Measurements from ENCODE around the gene NFATC4.
A peak's percentile ranks its signal among the peaks of the same experiment; 100 is the strongest.
"Not testable (repeated sequence)": the region's sequence is repeated elsewhere in the genome, so short reads cannot be mapped to it uniquely, and the experiment has no call there.

Gene NFATC4

DNA sequence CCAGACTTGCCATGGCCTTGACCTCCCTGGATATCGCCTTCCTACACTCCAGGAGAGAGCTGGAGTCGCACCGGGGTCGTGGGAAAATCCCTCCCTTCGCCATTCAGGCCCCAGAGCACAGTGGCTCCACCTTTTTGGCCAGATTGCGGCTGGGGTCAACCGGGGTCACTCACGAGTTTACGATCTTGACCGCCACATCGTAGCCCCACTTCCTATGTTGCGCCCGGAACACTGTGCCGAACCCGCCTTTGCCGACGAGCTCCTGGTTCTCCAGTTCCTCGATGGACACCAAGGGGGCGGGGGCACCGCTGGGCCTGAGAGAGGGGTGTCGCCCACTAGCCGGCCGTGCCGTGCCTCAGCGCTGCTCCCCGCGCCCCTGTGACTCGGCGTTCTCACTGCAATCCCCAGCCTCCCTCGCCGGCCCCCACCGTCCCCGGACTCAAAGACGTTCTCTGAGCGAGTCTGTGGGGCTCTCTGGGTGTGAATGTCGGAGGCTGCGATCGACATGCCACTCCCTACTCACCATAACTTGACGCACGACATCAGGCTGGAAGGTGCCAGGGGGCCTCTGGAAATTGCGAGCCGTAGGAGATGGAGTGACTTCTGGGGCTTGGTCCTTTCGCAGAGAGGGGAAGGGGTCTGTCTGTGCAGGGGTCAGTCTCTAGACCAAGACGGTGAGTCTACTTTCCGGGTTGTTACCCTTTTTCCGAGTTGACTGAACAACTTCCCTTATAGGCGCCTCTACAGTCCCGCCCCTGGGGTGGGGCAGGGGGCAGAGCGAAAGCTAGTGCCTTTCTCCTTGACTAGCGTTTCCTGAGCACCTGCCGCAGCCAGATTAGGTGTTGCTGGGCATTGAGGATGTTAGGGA is 28.5 kb upstream of the NFATC4 start, which contains the start of gene RIPK3:
Gene RIPK3 (minus strand): TSS at position 708 of the 868 bp plus-strand sequence. CDS start 165 bp downstream, at position 543.
- ATAC-seq (peak; percentile 81), DNase-seq (peak; percentile 70)

DNA sequence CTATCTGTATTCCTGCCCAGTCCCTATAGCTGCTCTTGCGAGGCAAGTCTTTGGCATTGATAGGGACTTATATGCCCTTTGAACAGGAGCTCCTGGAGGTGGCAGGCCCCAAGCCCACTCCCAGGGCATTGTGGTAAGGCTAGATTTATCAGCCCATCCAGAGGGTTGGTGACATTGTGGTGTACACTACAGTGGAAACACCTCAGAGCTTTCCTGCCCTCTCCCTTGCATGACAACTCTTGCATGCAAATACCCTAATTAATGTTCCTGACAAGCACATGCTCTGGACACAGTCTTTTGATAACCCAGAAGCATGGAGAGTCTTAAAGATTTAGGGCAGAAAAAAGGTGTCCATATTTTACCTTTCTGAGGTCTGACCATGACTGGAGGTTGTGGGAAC is 27.4 kb upstream of the NFATC4 start:
- DNase-seq (no peak), ATAC-seq (no peak)

- no peak for ATAC-seq
- no peak for DNase-seq
Observed at GRCh38 chr14:24342889-24343288, 25.1 kb upstream of the NFATC4 start.

GRCh38 chr14:24343795-24344660 is 24.0 kb upstream of the NFATC4 start:
- ATAC-seq (no peak), DNase-seq (no peak)

GRCh38 chr14:24347134-24347533 is 20.9 kb upstream of the NFATC4 start:
- DNase-seq = no peak
- ATAC-seq = no peak

DNA sequence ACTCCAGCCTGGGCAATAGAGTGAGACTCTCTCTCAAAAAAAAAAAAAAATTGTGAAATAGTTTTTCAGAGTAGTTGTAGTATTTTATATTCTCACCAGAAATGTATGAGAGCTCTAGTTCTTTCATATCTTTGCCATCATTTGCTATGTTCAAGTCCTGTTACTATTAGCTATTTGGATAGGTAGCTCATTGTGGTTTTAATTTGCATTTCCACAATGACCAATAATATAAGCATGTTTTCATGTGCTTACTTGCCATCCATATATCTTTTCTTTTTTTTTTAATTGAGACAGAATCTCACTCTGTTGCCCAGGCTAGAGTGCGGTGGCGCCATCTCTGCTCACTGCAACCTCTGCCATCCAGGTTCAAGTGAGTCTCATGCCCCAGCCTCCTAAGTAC is 19.8 kb upstream of the NFATC4 start:
- no peak for ATAC-seq
- DNase-seq = no peak

GRCh38 chr14:24349742-24350141 is 18.2 kb upstream of the NFATC4 start:
- no peak for ATAC-seq
- no peak for DNase-seq

GRCh38 chr14:24351517-24351916 is 16.5 kb upstream of the NFATC4 start:
- no peak for DNase-seq
- no peak for ATAC-seq

DNA sequence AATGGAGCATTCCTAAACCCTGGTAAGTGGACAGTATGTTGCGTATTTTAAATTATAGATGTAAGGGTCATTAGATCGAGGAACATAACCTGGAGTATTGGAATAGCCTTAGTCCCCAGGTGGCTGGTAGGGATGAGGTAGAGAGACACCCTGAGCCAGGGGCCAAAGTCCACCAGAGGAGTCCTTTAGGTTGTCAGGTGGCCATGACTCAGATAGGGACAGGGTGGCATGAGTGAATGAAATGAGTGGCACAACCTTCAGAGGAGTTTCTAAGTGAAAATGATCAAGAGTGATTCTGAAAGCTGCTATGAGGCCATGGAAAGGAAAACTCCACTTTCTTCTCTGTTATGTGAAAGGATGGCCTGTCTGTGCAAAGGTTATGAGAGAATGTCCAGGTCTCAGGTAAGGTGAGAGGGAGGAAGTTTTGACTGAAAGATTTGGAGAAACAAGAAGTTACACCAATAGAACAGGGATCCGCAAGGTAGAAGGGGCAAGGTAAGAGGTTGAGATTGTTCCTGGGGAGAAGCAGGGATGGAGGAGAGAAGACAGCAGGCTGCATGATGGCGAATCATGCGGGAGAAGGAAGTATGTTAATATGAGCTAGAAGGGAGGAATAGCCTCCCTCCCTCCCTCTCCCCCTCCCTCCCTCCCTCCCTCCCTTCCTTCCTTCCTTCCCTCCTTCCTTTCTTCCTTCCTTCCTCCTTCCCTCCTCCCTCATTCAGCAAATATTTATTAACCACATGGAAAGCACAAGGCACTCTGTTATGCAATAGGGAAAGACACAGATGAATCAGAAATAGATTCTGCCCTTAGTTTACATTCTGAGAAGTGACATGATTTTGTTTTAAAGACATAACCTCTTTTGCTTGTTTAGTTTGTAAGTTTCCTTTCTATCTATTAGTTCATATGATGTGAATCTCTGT is 14.2 kb upstream of the NFATC4 start:
- DNase-seq (no peak), ATAC-seq (no peak)

- ATAC-seq, DNase-seq: not testable (repeated sequence)
Observed at GRCh38 chr14:24354482-24354825, 13.5 kb upstream of the NFATC4 start.

- no peak for DNase-seq
- no peak for ATAC-seq
Observed at GRCh38 chr14:24355009-24355408, 13.0 kb upstream of the NFATC4 start.

DNA sequence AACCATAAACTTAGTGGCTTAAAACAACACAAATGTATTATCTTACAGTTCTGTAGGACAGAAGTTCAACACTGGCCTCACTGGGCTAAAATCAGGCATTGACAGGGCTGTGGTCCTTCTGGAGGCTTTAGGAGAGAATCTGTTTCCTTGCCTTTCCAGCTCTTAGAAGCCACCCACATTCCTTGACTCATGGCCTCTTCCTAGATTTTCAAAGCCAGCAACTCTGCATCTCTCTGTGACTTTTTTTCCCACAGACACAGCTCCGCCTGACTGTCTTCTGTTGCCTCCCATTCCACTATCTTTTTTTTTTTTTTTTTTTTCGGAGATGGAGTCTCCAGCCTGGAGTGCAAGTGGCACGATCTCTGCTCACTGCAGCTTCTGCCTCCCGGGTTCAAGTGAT is 11.8 kb upstream of the NFATC4 start:
- no peak for ATAC-seq
- no peak for DNase-seq

GRCh38 chr14:24360281-24360680 is 7.7 kb upstream of the NFATC4 start:
- DNase-seq (no peak), ATAC-seq (no peak)

DNA sequence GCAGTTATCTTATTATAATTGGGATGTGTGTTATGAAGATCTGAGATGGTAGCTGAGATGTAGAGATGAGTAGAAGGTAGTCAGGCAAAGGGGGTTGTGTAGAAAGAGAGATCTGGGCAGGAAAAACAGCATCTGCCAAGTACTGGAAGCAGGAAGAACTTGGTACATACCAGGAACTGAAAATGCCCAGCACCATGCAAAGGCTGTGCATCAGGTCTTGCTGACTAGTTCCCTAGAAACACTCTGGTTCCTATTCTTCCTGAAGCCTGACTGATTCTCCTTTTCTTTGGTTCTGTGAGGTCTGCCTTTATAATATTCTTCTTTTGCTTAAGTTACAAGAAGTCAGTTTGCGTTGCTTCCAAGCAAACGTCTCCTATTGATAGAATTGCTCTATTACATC is 6.7 kb upstream of the NFATC4 start:
- no peak for DNase-seq
- ATAC-seq = no peak

DNA sequence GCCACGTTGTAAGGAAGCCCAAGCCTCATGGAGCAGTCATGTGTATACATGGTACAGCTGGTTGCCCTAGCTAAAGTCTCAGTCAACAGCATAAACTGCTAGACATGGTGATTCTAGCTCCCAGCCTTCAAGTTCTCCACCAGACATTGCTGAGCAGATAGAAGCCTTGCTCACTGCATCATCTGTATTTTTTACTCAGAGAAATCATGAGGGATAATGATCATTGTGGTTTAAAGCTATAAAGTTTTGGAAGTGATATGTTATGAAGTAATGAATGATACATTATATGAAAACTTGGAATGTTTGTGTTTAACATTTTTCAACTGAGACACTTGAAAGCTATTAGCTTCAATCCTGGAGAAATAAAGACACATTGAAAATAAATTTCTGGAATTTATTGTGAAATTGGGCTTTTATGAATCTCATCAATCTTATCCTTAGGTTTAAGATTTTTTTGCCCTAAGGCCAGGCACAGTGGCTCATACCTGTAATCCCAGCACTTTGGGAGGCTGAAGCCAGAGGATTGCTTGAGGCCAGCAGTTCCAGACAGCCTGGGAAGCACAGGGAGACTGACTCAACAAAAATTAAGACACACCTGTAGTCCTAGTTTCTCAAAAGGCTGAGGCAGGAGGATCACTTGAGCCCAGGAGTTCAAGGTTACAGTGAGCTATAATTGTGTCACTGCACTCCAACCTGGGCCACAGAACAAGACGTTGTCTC is 5.6 kb upstream of the NFATC4 start:
- DNase-seq = no peak
- no peak for ATAC-seq

- DNase-seq (no peak), ATAC-seq (no peak)
Observed at GRCh38 chr14:24363401-24363800, 4.6 kb upstream of the NFATC4 start.

- no peak for DNase-seq
- ATAC-seq = no peak
Observed at GRCh38 chr14:24364841-24365240, 3.1 kb upstream of the NFATC4 start.

- DNase-seq (peak; percentile 82), ATAC-seq (peak; percentile 83)
Observed at GRCh38 chr14:24365600-24366412, 2.2 kb upstream of the NFATC4 start.

GRCh38 chr14:24366413-24366720 is 1.6 kb upstream of the NFATC4 start:
- DNase-seq (no peak), ATAC-seq (no peak)

DNA sequence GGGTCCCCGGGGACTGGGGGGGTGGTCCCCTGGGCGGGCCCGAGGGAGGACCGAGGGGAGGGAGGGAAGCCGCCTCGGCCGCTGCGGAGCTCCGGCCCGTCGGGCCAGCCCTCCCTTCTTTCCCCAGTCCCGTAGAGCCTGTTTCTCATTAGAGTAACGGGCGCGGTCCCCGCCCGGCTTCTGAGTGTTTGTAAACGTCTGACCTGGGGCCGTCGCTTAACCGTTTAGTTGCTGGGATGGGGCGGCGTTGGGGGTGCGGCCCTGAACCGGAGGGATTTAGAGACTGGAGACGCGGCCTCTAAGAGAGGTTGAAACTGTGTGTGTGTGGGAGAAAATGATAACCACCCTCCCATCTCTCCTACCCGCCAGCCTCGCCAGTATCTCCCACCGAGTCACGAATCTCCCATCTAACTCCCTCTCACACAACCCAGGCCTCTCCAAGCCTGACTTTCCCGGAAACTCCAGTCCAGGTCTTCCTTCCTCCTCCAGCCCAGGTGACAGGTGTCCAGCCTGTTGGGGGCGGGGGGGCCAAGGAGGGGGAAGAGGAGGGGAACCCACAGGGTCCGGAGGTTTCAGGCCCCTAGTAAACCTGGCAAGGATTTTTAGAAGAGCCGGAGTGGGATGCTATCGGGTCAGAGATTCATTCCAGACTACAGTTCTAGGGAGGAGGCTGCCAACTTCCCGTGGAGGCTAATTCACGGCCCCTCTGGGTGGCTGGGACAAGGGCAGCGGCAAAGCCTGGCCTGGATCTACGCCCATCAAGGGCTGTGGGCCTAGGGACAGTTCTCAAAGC is 1.1 kb upstream of the NFATC4 start:
- ATAC-seq = peak; percentile 24

More for the DNA sequence above, 1.1 kb upstream of the NFATC4 start:
- DNase-seq = peak; percentile 66

Measured in stimulated activated naive CD8-positive, alpha-beta T cell treated with anti-CD3 and anti-CD28 coated beads, Interleukin-15, Interleukin-2, amounts not matched to agents 100 U/mL and 50 U/mL, for 24 hours (primary cell).